Measurements from ENCODE around the gene BBS12.

- TF ChIP-seq POLR2AphosphoS5 (IDR thresholded peaks at IDR 0.05; ENCODE audit: insufficient read depth, low read depth, low read length) (no peak), CTCF (IDR thresholded peaks at IDR 0.05; ENCODE audit: extremely low read depth in 1 of 2, insufficient read depth in 1 of 2, low read depth in 1 of 2, low read length in 2 of 2) (no peak)
Observed at GRCh38 chr4:122692641-122693520, 39.6 kb upstream of the BBS12 start.

Data from endothelial cell of umbilical vein (primary cell).